K562 (cell line): ENCODE measurements around the gene COASY. TPM values are rescaled to one million over a fixed set of nuclear protein-coding genes. Genes with fewer than 3 reads are reported as not detected.

Source experiments
- CHD1 ChIP-seq: fragments of 200-600 bp; sonication (generic); IDR thresholded peaks from one replicate; pipeline ENCODE4 v1.6.1; 2012; ENCODE audit warnings: mild to moderate bottlenecking, moderate library complexity, low read length, inconsistent platforms
- FOXJ3 ChIP-seq: sonication (generic); formaldehyde crosslinking; IDR thresholded peaks from 2 replicates; pipeline ENCODE4 v1.4.0; 2020; ENCODE audit warnings: mild to moderate bottlenecking, missing genetic modification reagents
- KLF6 ChIP-seq: fragments of 250-450 bp; sonication (Bioruptor Pico); IDR thresholded peaks from 2 replicates; pipeline ENCODE4 v1.4.0; 2020; ENCODE audit warnings: mild to moderate bottlenecking, moderate library complexity, borderline replicate concordance
- NR1H2 ChIP-seq: sonication (generic); formaldehyde crosslinking; IDR thresholded peaks from 2 replicates; pipeline ENCODE4 v1.4.0; 2020; ENCODE audit warnings: mild to moderate bottlenecking, missing genetic modification reagents
- POLR2A ChIP-seq: fragments of 450-650 bp; conservative IDR thresholded peaks from 2 replicates; pipeline ENCODE4 v1.6.1; 2016
- TAF15 ChIP-seq: fragments of 200-400 bp; formaldehyde crosslinking; IDR thresholded peaks from 2 replicates; pipeline ENCODE4 v1.6.1; 2017; ENCODE audit warnings: mild to moderate bottlenecking, low read depth, low read length, moderate library complexity
- TFAM ChIP-seq: fragments of 250-450 bp; sonication (Bioruptor Pico); conservative IDR thresholded peaks from 2 replicates; pipeline ENCODE4 v1.5.0; 2021; ENCODE audit warnings: mild to moderate bottlenecking, moderate library complexity
- polyA plus RNA-seq, 8 experiments: library from polyadenylated mRNA; depleted of rRNA in 4 of 8; stranded (reverse) in 5 of 8; unstranded in 3 of 8; fragments of >200 nt; fragmentation: Nextera tagmentation in 2 of 8; fragmentation: Illumina TruSeq in 1 of 8; extraction: Ambion mirVana in 2 of 8; extraction: Trizol in 1 of 8; gene quantifications; 2 replicates each; pipeline versions ENCODE4 v1.2.1 to v1.2.3, GENCODE V29; 2011 to 2014; ENCODE audit warnings: inconsistent platforms in 1 of 8, missing spikeins in 1 of 8
- total RNA-seq, 7 experiments: library from RNA; depleted of rRNA in 6 of 7; stranded (reverse); fragments of >200 nt in 6 of 7; fragmentation: Illumina TruSeq in 2 of 7; extraction: Trizol in 2 of 7; gene quantifications; 2 replicates each; pipeline versions ENCODE4 v1.2.1 to v1.2.3, GENCODE V29; 2011 to 2021; ENCODE audit warnings: low replicate concordance in 1 of 7
- TF ChIP-seq, protein P1 (sequence below): fragments of 200-800 bp; sonication (Bioruptor generic); IDR thresholded peaks from 2 replicates; pipeline ENCODE4 v1.6.1; 2016; ENCODE audit warnings: missing genetic modification characterization, missing compliant biosample characterization
- TF ChIP-seq, protein P2 (sequence below): fragments of 450-650 bp; formaldehyde crosslinking; IDR thresholded peaks from 2 replicates; pipeline ENCODE4 v1.4.0; 2022; ENCODE audit warnings: mild to moderate bottlenecking, moderate library complexity
- TF ChIP-seq, protein P3 (sequence below): fragments of 250-450 bp; sonication (Bioruptor Pico); IDR thresholded peaks from 2 replicates; pipeline ENCODE4 v1.8.0; 2021; ENCODE audit warnings: moderate library complexity, mild to moderate bottlenecking, inconsistent platforms
- TF ChIP-seq, protein P4 (sequence below), 3 experiments: fragments of 200-800 bp in 1 of 3; fragments of 250-450 bp in 1 of 3; fragments of 450-650 bp in 1 of 3; sonication (Bioruptor Pico) in 1 of 3; sonication (Bioruptor generic) in 1 of 3; formaldehyde crosslinking in 1 of 3; IDR thresholded peaks; 2 replicates each; pipeline versions ENCODE4 v1.6.1 to v1.8.0; 2016 to 2022; ENCODE audit warnings: mild to moderate bottlenecking in 2 of 3, missing genetic modification characterization in 2 of 3, missing compliant biosample characterization in 1 of 3, moderate library complexity in 1 of 3

The COASY gene
- total and polyA plus RNA-seq, 9 of the 15 experiments (the other 6 are each of a cell fraction or from before 2014, with no cell fraction given): 25.4 to 175 (median 62.3) TPM

DNA sequence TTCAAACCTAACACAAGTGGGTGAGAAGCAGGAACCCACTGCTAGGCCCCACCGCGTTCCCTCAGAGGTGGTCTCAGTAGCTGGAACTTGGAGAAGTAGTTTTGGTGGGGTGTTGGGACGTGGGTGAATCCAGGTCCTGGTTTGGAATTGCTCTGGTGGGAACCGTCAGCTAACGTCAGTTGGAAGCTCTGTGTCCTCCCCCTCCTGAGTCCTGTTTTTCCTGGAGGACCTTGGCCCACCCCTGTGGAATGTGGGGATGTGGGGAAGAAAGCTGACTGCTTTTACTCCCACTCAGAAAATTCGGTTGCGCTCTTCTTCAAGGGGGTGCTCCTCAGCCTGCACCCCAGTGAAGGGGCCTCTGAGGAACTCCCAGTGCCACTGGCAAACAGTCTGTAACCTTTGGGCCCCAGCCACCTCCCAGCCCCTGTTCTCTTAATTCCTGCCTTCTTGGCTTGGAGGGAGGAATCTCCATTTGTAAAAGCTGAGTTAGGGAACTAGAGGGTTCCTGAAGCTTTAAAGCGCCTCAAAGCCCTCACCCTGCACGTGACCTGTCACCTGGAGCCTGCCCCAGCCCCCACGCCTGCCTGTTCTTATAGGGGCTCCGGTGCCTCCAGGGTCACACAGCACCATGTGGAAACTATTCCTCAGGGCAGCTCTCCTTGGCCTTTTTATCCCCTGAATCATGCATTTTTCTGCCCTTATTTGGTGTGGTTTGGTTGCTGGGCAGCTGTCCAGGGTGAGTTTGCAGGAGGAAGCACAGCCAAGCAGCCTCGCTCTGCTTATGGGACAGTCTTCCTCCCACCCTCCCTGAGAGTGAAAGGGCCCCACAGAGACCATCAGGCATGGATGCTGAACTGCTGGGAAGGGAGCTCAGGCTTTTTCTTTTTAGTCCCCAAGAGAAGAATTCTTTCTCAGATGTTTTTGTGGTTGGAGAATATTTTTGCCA lies 42.1 kb upstream of the COASY start (continued):
- TF ChIP-seq, protein P1, sequence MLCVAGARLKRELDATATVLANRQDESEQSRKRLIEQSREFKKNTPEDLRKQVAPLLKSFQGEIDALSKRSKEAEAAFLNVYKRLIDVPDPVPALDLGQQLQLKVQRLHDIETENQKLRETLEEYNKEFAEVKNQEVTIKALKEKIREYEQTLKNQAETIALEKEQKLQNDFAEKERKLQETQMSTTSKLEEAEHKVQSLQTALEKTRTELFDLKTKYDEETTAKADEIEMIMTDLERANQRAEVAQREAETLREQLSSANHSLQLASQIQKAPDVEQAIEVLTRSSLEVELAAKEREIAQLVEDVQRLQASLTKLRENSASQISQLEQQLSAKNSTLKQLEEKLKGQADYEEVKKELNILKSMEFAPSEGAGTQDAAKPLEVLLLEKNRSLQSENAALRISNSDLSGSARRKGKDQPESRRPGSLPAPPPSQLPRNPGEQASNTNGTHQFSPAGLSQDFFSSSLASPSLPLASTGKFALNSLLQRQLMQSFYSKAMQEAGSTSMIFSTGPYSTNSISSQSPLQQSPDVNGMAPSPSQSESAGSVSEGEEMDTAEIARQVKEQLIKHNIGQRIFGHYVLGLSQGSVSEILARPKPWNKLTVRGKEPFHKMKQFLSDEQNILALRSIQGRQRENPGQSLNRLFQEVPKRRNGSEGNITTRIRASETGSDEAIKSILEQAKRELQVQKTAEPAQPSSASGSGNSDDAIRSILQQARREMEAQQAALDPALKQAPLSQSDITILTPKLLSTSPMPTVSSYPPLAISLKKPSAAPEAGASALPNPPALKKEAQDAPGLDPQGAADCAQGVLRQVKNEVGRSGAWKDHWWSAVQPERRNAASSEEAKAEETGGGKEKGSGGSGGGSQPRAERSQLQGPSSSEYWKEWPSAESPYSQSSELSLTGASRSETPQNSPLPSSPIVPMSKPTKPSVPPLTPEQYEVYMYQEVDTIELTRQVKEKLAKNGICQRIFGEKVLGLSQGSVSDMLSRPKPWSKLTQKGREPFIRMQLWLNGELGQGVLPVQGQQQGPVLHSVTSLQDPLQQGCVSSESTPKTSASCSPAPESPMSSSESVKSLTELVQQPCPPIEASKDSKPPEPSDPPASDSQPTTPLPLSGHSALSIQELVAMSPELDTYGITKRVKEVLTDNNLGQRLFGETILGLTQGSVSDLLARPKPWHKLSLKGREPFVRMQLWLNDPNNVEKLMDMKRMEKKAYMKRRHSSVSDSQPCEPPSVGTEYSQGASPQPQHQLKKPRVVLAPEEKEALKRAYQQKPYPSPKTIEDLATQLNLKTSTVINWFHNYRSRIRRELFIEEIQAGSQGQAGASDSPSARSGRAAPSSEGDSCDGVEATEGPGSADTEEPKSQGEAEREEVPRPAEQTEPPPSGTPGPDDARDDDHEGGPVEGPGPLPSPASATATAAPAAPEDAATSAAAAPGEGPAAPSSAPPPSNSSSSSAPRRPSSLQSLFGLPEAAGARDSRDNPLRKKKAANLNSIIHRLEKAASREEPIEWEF: peak; percentile 42; the same call in 1 of the 2 replicates
- TF ChIP-seq POLR2A: no peak
- TF ChIP-seq KLF6 (CRISPR knock-in tag): no peak
- TF ChIP-seq TFAM (CRISPR knock-in tag): no peak
- TF ChIP-seq, protein P2, sequence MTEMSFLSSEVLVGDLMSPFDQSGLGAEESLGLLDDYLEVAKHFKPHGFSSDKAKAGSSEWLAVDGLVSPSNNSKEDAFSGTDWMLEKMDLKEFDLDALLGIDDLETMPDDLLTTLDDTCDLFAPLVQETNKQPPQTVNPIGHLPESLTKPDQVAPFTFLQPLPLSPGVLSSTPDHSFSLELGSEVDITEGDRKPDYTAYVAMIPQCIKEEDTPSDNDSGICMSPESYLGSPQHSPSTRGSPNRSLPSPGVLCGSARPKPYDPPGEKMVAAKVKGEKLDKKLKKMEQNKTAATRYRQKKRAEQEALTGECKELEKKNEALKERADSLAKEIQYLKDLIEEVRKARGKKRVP (CRISPR knock-in tag): no peak
- no peak for TF ChIP-seq TAF15
- no peak for TF ChIP-seq CHD1
- TF ChIP-seq NR1H2 (CRISPR knock-in tag): no peak
- TF ChIP-seq, protein P3, sequence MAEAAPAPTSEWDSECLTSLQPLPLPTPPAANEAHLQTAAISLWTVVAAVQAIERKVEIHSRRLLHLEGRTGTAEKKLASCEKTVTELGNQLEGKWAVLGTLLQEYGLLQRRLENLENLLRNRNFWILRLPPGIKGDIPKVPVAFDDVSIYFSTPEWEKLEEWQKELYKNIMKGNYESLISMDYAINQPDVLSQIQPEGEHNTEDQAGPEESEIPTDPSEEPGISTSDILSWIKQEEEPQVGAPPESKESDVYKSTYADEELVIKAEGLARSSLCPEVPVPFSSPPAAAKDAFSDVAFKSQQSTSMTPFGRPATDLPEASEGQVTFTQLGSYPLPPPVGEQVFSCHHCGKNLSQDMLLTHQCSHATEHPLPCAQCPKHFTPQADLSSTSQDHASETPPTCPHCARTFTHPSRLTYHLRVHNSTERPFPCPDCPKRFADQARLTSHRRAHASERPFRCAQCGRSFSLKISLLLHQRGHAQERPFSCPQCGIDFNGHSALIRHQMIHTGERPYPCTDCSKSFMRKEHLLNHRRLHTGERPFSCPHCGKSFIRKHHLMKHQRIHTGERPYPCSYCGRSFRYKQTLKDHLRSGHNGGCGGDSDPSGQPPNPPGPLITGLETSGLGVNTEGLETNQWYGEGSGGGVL (CRISPR knock-in tag): no peak
- TF ChIP-seq FOXJ3 (CRISPR knock-in tag): no peak
- TF ChIP-seq, protein P4, sequence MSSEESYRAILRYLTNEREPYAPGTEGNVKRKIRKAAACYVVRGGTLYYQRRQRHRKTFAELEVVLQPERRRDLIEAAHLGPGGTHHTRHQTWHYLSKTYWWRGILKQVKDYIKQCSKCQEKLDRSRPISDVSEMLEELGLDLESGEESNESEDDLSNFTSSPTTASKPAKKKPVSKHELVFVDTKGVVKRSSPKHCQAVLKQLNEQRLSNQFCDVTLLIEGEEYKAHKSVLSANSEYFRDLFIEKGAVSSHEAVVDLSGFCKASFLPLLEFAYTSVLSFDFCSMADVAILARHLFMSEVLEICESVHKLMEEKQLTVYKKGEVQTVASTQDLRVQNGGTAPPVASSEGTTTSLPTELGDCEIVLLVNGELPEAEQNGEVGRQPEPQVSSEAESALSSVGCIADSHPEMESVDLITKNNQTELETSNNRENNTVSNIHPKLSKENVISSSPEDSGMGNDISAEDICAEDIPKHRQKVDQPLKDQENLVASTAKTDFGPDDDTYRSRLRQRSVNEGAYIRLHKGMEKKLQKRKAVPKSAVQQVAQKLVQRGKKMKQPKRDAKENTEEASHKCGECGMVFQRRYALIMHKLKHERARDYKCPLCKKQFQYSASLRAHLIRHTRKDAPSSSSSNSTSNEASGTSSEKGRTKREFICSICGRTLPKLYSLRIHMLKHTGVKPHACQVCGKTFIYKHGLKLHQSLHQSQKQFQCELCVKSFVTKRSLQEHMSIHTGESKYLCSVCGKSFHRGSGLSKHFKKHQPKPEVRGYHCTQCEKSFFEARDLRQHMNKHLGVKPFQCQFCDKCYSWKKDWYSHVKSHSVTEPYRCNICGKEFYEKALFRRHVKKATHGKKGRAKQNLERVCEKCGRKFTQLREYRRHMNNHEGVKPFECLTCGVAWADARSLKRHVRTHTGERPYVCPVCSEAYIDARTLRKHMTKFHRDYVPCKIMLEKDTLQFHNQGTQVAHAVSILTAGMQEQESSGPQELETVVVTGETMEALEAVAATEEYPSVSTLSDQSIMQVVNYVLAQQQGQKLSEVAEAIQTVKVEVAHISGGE (CRISPR knock-in tag; IDR thresholded peaks at IDR 0.05): no peak; a peak in 1 of 6 replicates
